SIG-M5 (cell line): ENCODE results near the gene MEGF11.

ENCODE experiments used
- DNase-seq: peaks from one replicate; lab custom pipeline; 2025; lab: John Stamatoyannopoulos, UW

The MEGF11 gene

DNA sequence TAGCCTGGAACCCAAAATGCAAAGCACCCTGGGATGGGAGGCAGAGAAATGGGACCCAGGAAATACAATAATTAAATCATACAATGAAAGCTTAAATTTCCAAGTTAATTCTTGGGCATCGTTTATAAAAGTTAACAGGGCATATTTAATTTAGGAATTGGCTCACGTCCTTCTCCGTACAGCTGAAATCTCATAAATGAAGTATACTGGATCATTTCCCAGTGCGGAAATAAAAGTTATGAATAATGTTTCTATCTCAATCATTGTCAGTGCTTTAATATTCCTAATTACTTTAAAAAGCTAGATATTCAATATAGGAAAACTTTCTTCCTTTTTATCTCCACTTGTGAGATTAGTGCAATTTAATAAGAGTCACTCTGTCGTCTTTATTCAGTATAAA, 164.0 kb downstream of the MEGF11 start:
- no peak for DNase-seq

- no peak for DNase-seq
These were observed 164.5 kb downstream of the MEGF11 start for GRCh38 chr15:66089049-66089448.

DNA sequence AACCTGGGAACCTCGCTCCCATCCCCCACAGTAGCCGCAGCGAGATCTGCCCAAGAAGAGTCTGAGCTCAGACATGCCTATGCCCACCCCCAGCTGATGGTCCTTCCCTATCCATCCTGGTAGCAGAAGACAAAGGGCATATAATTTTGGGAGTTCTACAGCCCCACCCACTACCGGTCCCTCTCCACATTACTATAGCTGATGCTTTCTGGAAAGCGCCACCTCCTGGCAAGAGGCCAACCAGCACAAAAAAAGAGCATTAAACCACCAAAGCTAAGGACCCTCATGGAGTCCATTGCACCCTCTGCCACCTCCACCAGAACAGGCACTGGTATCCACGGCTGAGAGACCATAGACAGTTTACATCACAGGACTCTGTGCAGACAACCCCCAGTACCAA, 168.4 kb downstream of the MEGF11 start:
- no peak for DNase-seq

DNA sequence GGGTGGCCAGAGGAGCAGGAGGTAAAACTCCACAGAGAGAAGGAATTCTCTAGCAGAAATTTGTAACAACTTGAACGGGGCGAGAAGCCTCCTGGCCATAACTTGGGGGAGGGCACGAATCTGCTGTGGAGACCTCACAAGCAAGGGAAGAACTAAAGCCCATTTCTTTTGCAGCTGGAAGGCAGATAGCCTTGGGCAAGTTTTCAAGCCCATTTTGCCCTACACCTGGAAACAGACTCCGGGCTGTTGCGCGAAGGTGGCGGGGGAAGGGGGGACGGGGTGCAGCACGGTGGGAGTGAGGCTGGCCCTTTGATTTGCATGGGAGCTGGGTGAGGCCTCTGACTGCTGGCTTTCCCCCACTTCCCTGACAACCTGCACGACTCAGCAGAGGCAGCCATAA, 168.8 kb downstream of the MEGF11 start:
- no peak for DNase-seq

- DNase-seq, result no peak
These were observed 172.7 kb downstream of the MEGF11 start for GRCh38 chr15:66080717-66081398.

DNA sequence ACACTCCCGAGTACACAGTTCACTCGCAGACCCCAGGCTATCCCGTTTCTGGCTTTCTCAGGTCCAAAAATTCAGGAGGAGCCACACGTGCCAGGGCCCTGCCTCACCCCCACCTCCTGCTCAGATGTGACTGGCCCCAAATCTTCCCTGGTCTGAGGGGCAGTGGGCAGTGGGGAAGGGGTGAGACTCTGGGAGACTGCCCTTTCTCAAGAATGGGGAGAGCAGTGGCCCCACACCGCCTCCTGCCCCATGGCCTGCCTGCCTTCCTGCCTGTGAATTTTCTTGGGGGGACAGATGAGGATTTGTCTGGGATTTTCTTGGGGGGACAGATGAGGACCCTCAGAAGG, 174.6 kb downstream of the MEGF11 start:
- no peak for DNase-seq

DNA sequence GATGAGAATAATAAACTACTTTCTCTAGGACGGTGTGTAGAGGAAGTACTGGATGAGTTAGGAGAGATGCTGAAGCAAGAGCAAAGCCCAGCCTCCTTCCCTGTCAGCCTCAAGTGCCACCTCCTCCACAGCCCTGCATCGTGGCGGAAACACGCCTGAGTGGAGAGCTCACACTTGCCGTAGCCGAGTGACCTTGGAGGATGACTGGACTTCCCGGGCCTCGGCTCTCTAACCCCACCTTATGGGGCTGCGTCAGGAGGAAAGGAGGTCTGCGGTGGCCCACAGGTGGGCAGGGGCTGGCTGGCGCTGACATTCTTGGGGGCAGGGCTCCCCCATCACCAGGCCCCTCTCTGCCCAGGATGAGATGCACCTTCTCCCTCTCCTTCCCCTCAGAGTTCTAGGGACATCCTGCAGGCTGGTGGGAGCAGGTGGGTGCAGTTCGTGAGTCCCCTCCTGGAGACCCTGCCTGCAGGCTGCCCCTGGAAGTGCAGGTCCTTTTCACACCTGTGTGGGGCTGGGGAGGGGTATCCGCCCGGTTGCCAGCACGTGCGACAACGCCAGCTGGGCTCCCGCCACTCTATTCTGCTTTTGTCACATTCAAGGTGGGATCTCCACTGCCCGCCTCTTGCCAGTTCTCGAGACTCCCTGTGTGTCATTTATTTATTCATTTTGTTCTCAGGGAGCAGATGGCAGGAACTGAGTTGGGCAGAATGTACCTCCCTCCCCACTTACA, 175.2 kb downstream of the MEGF11 start:
- no peak for DNase-seq

GRCh38 chr15:66077320-66077663, 176.3 kb downstream of the MEGF11 start:
- DNase-seq, result no peak

GRCh38 chr15:66076591-66077319, 176.8 kb downstream of the MEGF11 start:
- no peak for DNase-seq

GRCh38 chr15:66075947-66076346, 177.6 kb downstream of the MEGF11 start:
- DNase-seq, result no peak

GRCh38 chr15:66072616-66073361, 180.8 kb downstream of the MEGF11 start:
- no peak for DNase-seq

DNA sequence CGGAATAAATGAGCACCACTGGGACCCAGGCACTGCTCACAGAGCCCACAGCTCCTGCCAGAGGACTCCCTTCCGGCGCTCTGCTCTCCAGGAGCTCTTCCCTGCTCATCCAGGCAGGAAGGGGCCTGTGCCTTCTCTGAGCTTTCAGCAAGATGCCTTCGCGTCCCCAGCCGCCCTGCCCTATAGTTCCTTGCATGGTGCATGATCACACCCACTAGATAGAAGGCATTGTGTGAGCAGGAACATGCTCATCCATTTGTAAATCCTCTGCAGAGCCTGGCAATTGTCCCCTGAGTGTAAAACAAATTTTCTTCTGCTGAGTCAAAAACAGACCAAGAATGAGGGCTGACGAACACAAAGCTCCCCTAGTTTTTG, 181.6 kb downstream of the MEGF11 start:
- no peak for DNase-seq

- no peak for DNase-seq
These were observed 182.2 kb downstream of the MEGF11 start for GRCh38 chr15:66071160-66071920.

GRCh38 chr15:66070220-66070934, 183.2 kb downstream of the MEGF11 start:
- no peak for DNase-seq

DNA sequence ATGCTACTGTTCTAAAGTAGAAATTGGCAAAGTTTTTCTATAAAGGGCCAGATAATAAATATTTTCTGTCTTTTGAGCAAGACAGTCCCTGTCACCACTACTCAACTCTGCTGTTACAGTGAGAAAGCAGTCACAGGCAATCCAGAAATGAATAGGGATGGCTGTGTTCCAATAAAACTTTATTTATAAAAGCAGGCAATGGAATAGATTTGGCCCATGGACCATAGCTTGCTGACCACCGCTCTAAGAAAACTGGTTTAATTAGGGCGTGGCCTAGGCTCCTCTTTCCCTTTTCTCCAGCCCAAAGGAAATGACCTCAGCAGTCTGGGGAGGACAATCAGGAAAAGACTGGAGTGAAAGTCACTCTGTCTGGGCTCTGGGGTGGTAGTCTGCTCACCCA, 183.8 kb downstream of the MEGF11 start:
- no peak for DNase-seq

- no peak for DNase-seq
These were observed 184.7 kb downstream of the MEGF11 start for GRCh38 chr15:66068801-66069200.

GRCh38 chr15:66067687-66068086, 185.9 kb downstream of the MEGF11 start:
- no peak for DNase-seq

DNA sequence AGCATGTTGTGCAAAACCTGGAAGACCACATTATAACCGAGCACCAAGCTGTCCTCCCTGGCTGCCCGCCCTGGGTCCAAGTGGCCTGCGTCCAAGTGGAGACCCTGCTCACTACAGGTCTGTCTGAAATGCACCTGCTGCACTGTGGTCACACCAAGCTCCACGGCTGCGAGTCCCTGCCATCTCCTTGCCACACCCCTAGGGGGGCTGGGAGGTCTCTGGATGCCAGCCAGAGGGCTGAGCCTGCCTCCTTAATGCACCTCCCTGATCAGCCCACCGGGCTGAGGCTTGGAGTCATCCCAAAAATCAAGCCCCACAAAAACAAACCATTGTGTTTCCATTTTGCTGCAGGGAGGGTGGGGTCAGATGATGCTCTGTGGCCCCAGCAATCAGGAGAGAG, 187.1 kb downstream of the MEGF11 start:
- DNase-seq, result no peak

DNA sequence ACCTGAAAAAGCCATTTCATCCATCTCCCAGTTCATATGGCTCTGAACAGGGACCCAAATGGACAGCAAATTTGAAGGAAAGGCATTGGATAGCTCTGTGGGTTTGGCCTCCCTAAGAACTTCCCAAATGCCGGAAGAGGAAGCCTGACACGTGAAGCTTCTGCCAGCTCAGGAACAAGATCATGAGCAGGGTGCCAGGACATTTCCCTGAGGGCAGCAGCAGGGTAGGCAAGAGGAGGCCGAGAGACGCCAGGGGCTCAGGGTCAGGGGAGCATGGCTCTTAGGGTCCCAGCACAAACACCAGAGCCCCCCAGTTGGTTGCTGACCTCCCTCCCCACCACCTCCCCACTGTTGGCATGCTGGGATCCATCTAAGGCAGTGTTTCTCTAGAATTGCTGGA, 187.5 kb downstream of the MEGF11 start:
- no peak for DNase-seq

- no peak for DNase-seq
These were observed 188.2 kb downstream of the MEGF11 start for GRCh38 chr15:66065325-66065724.

GRCh38 chr15:66063147-66063546, 190.4 kb downstream of the MEGF11 start:
- DNase-seq, result no peak
